Caco-2 (cell line): Measurements from ENCODE around the gene LUC7L. TPM values are rescaled to one million over a fixed set of nuclear protein-coding genes. Genes with fewer than 3 reads are reported as not detected.
A peak's percentile ranks its signal among the peaks of the same experiment; 100 is the strongest.

Source experiments
- BruUV-seq: library from RNA; stranded (reverse); fragments of 400-500 nt; replicated peaks from 2 replicates; lab custom pipeline; 2021; lab: Mats Ljungman, UMichigan
- CTCF ChIA-PET: fragments of 300-600 bp; sonication (Branson Sonifier 250); formaldehyde crosslinking; loops from one replicate; lab custom pipeline; 2022; ENCODE audit warnings: antibody characterized with exemption; lab: Charles Lee
- POLR2A ChIA-PET: fragments of 300-600 bp; sonication (Branson Sonifier 250); formaldehyde crosslinking; loops from one replicate; lab custom pipeline; 2022; ENCODE audit warnings: antibody characterized with exemption; lab: Charles Lee
- DNase-seq, 2 experiments: peaks; one replicate each; pipeline versions ENCODE4 v3.0.0 to v3.0.0-alpha.2; 2020 to 2022
- H3K27me3 ChIP-seq: replicated peaks from 2 replicates; pipeline ENCODE4 v1.6.0; 2011; ENCODE audit warnings: low read length; ENCODE audit not compliant: control insufficient read depth, insufficient read depth
- H3K36me3 ChIP-seq: 2 replicates; pipeline ENCODE4 v1.5.1; 2011; ENCODE audit warnings: low read length; ENCODE audit not compliant: control insufficient read depth, insufficient read depth
- H3K4me1 ChIP-seq: fragments of 250-450 bp; sonication (Bioruptor Pico); 2 replicates; pipeline ENCODE4 v1.5.1; 2020; ENCODE audit warnings: mild to moderate bottlenecking
- H3K4me3 ChIP-seq: 2 replicates; pipeline ENCODE4 v1.5.1; 2011; ENCODE audit warnings: low read depth, mild to moderate bottlenecking, control low read depth, low read length
- H3K9me3 ChIP-seq: fragments of 250-450 bp; sonication (Bioruptor Pico); 2 replicates; pipeline ENCODE4 v1.5.1; 2020; ENCODE audit warnings: mild to moderate bottlenecking, moderate library complexity
- H3K27ac Mint-ChIP-seq: one replicate; pipeline ENCODE4 v1.8.0; 2022; ENCODE audit warnings: mixed read lengths; ENCODE audit not compliant: unreplicated experiment
- H3K27me3 Mint-ChIP-seq: one replicate; pipeline ENCODE4 v1.8.0; 2022; ENCODE audit warnings: mixed read lengths; ENCODE audit not compliant: insufficient read depth, unreplicated experiment
- H3K36me3 Mint-ChIP-seq: one replicate; pipeline ENCODE4 v1.8.0; 2022; ENCODE audit warnings: mild to moderate bottlenecking, mixed read lengths; ENCODE audit not compliant: insufficient read depth, unreplicated experiment
- H3K4me1 Mint-ChIP-seq: one replicate; pipeline ENCODE4 v1.8.0; 2022; ENCODE audit warnings: low read depth, mixed read lengths; ENCODE audit not compliant: unreplicated experiment
- H3K4me3 Mint-ChIP-seq: one replicate; pipeline ENCODE4 v1.8.0; 2022; ENCODE audit warnings: mild to moderate bottlenecking, moderate library complexity, mixed read lengths; ENCODE audit not compliant: unreplicated experiment
- H3K9me3 Mint-ChIP-seq: one replicate; pipeline ENCODE4 v1.8.0; 2022; ENCODE audit warnings: mixed read lengths; ENCODE audit not compliant: unreplicated experiment
- CTCF ChIP-seq, 2 experiments: fragments of 200-600 bp in 1 of 2; IDR thresholded peaks; 1 replicate in 1 of 2; 2 replicates in 1 of 2; pipeline versions ENCODE4 v1.5.1 to v1.8.0; 2011 to 2022; ENCODE audit warnings: antibody characterized with exemption in 1 of 2, control low read depth in 1 of 2, inconsistent platforms in 1 of 2, low read depth in 1 of 2, low read length in 1 of 2, mild to moderate bottlenecking in 1 of 2, moderate library complexity in 1 of 2; ENCODE audit not compliant: insufficient read depth in 1 of 2, severe bottlenecking in 1 of 2, unreplicated experiment in 1 of 2
- intact Hi-C: fragments of 100-400 bp; cut with micrococcal nuclease; formaldehyde crosslinking; loops from one replicate; pipeline ENCODE4 v1.10.0; 2022; ENCODE audit not compliant: unreplicated experiment
- total RNA-seq: library from RNA; stranded (reverse); gene quantifications from 2 replicates; pipeline ENCODE4 v1.2.3, GENCODE V29; 2022

The LUC7L gene
- total RNA-seq, 1 experiment from 2014 or later, result 80.7 TPM

GRCh38 chr16:181565-182021 lies 47.7 kb downstream of the LUC7L start:
- Mint-ChIP-seq H3K4me3 (peak overlapping the region; percentile 64), H3K27ac (no peak overlapping the region), H3K27me3 (no peaks in the 10 kb centered on the region), H3K4me1 (no peaks in the 10 kb centered on the region), H3K36me3 (peaks cover 42% of the 10 kb centered on the region), H3K9me3 (no peaks in the 10 kb centered on the region)
- DNase-seq, result no peak
- ChIA-PET POLR2A (interaction anchor here (0.6 kb wide), 1 partner anchor 171 kb away, joined by 5 read pairs; no protein-coding TSS in a partner anchor), CTCF (interaction anchor here (0.5 to 1.4 kb wide), 2 partner anchors 75 to 108 kb away, joined by 4 to 7 read pairs; no protein-coding TSS in a partner anchor)
- H3K27me3 ChIP-seq, result no peaks in the 10 kb centered on the region
- peak; percentile 91 to 92 for TF ChIP-seq CTCF (IDR thresholded peaks at IDR 0.05; ENCODE audit: insufficient read depth in 1 of 2, low read depth in 1 of 2, low read length in 1 of 2, severe bottlenecking in 1 of 2, unreplicated experiment in 1 of 2)
- no peaks in the 10 kb centered on the region for H3K9me3 ChIP-seq
- intact Hi-C loops, result loop anchor here (2.0 kb wide), 2 partner anchors 65 to 75 kb away; no protein-coding TSS in a partner anchor
- no TSS peak for BruUV-seq
- H3K4me1 ChIP-seq, result peaks cover 5% of the 10 kb centered on the region
- no peaks in the 10 kb centered on the region for H3K36me3 ChIP-seq
- H3K4me3 ChIP-seq, result no peak overlapping the region

- TF ChIP-seq CTCF (IDR thresholded peaks at IDR 0.05; ENCODE audit: insufficient read depth in 1 of 2, low read depth in 1 of 2, low read length in 1 of 2, severe bottlenecking in 1 of 2, unreplicated experiment in 1 of 2), result peak in 1 of 2 experiments; percentile 16
- POLR2A ChIA-PET, result interaction anchor here (0.6 kb wide), 2 partner anchors 171 to 202 kb away, joined by 3 to 6 read pairs; no protein-coding TSS in a partner anchor
- peak overlapping the region; percentile 83 for H3K4me3 ChIP-seq
- no peaks in the 10 kb centered on the region for H3K9me3 Mint-ChIP-seq
- DNase-seq, result peak; percentile 86 to 92
- no TSS peak for BruUV-seq
- H3K36me3 ChIP-seq, result no peaks in the 10 kb centered on the region
- peaks cover 40% of the 10 kb centered on the region for H3K36me3 Mint-ChIP-seq
- CTCF ChIA-PET, result interaction anchor here (0.5 to 1.4 kb wide), 8 partner anchors 8 to 220 kb away, joined by 3 to 7 read pairs (median 4); partner anchors contain the start of gene RHBDF1
- H3K9me3 ChIP-seq, result no peaks in the 10 kb centered on the region
- no peak overlapping the region for H3K27ac Mint-ChIP-seq
- H3K4me3 Mint-ChIP-seq, result peak overlapping the region; percentile 64
- no peaks in the 10 kb centered on the region for H3K27me3 ChIP-seq
- no peaks in the 10 kb centered on the region for H3K27me3 Mint-ChIP-seq
- H3K4me1 Mint-ChIP-seq, result no peaks in the 10 kb centered on the region
- peaks cover 5% of the 10 kb centered on the region for H3K4me1 ChIP-seq
- intact Hi-C loops, result loop anchor here (2.0 kb wide), 2 partner anchors 64 to 74 kb away; no protein-coding TSS in a partner anchor
Measured at GRCh38 chr16:180681-181564, 48.3 kb downstream of the LUC7L start.

GRCh38 chr16:180101-180675 lies 49.1 kb downstream of the LUC7L start, which contains the start of gene HBQ1:
Gene HBQ1, plus strand, starts transcription at chr16:180459. Its CDS starts 28 bp downstream, at chr16:180487.
- peak within 1 kb of the TSS; percentile 64 for H3K4me3 Mint-ChIP-seq
- H3K36me3 ChIP-seq, result no peaks in the 10 kb centered on the region
- H3K36me3 Mint-ChIP-seq, result peaks cover 32% of the 10 kb centered on the region
- intact Hi-C loops, result loop anchor here (2.0 kb wide), 2 partner anchors 63 to 73 kb away; no protein-coding TSS in a partner anchor
- DNase-seq, result peak in 1 of 2 experiments; percentile 80
- CTCF ChIA-PET, result interaction anchor here (0.5 to 1.4 kb wide), 7 partner anchors 9 to 221 kb away, joined by 3 to 7 read pairs (median 5); partner anchors contain the start of gene RHBDF1
- peak in 1 of 2 experiments; percentile 43 for TF ChIP-seq CTCF (IDR thresholded peaks at IDR 0.05; ENCODE audit: insufficient read depth in 1 of 2, low read depth in 1 of 2, low read length in 1 of 2, severe bottlenecking in 1 of 2, unreplicated experiment in 1 of 2)
- H3K4me3 ChIP-seq, result peak within 1 kb of the TSS; percentile 83
- H3K9me3 ChIP-seq, result no peaks in the 10 kb centered on the region
- no peaks in the 10 kb centered on the region for H3K27me3 ChIP-seq
- POLR2A ChIA-PET, result interaction anchor here (0.6 kb wide), 1 partner anchor 171 kb away, joined by 3 read pairs; no protein-coding TSS in a partner anchor
- no peak within 1 kb of the TSS for H3K27ac Mint-ChIP-seq
- H3K4me1 Mint-ChIP-seq, result no peaks in the 10 kb centered on the region
- peaks cover 5% of the 10 kb centered on the region for H3K4me1 ChIP-seq
- H3K27me3 Mint-ChIP-seq, result peaks cover 4% of the 10 kb centered on the region
- no TSS peak for BruUV-seq
- H3K9me3 Mint-ChIP-seq, result no peaks in the 10 kb centered on the region
